NCI-H1092 (cell line): Measurements from ENCODE around the gene DNAAF9.
"Not testable (repeated sequence)": the region's sequence is repeated elsewhere in the genome, so short reads cannot be mapped to it uniquely, and the experiment has no call there.

Experiments used
- DNase-seq: peaks from one replicate; lab custom pipeline; 2025; lab: John Stamatoyannopoulos, UW

The DNAAF9 gene

DNA sequence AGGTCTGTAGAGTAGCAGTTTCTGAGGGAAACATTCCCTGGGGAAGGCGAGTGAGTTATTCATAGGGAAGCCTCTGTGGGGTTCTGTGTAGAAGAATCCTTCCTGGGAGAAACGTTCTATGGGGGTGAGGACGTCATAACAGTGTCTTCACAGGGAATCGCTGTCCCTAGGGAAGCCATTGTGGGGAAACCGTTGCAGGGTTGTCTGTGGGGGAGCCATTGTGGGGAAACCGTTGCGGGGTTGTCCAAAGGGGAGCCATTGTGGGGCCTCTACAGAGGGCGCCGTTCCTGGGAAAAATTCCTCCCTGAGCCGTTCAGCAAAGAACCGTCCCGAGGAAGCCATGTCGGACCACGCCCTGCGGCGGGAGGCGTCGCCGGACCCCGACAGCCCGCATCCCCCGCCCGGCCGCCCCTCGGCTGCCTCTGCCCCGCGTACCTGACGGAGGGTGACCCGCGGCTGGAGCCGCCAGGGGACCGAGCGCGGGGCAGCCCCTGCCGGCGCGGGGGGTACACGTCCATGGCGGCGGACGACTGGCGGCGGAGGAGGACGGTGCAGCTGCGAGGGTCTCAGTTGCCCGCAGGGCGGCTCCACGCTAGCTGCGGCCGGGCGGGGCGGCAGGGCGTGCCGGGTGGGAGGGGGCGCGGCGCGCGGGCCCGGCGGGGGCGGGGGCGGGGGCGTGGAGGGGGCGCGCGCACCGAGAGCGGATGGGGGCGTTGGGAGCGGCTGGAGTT is at the start of gene DNAAF9:
DNAAF9 (minus strand) TSS at position 630 of the 731 bp plus-strand sequence; CDS start at position 518, 112 bp downstream.
- no peak for DNase-seq

DNA sequence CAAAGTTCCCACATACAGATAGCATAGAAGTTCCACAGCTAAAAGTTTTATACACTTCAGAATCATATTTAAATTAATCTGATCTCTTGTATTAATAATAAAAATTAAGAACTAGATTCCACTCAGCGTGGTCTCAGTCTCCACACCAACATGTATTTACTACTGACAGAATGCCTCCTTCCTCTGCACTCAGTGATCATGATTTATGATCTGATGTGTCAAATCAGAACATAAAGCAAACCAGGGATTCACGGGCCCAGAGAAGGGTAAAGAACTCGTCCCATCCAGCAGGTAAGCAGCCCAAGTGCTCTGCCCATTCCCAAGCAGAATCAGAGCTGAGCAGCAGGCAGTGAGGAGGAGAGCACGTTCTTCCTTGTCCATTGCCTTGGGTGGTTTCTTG is 49.2 kb upstream of the DNAAF9 start:
- no peak for DNase-seq

DNA sequence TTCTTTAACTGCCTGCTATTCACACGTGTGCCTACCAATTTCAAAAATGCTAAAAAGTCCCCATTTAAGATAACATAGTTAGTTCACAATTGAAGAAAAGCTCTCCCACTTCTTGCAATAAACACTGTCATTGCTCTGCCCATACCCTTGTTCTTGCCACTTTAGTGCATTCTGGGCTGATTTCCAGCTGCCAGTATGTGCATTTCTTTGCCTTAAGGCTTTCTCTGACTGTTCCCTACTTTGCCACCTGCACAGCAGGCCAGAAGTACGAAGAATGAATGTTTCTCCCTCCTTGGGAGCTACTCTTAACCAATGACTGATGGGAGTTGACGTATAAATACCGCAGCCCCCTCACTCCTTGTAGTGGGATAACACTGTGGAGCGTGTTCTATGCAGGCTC is 47.4 kb upstream of the DNAAF9 start:
- DNase-seq: no peak

DNA sequence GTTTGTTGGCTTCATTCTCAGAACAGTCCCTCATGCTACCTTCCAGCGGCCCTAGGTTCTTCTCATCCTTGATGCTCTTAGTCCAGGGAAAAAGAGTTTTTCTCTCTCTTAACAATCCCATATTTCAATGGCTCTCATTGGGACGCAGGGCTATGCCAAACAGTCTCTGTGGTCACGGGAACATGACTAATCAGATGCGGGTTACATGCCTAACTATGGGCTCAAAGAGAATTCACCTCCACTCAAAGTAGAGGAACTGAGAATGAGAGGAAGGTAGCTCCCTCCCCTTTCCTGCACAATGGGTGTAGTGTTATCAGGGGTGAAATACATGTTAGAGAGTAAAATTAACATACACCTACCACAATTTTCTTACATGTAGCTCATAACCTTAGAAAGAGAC is 45.2 kb upstream of the DNAAF9 start:
- no peak for DNase-seq

DNA sequence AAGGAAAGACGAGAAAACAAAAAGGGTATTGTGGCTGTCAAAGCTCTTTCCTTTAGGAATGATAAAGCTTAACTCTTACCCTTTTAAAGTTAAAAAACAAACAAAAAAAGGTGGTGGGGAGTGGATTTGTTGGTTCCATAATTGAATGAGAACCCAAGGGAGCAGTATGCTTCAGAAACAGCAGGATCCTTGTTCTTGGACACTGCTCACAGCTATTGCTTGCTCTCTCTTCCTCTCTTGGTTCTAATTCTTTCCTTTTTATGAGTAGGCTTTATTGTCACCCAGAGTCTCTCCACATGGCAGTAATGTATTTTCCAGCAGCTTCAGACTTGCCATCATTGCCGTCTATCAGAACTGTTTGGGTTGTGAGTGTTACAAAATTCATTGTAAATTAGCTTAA is 44.7 kb upstream of the DNAAF9 start:
- no peak for DNase-seq

DNA sequence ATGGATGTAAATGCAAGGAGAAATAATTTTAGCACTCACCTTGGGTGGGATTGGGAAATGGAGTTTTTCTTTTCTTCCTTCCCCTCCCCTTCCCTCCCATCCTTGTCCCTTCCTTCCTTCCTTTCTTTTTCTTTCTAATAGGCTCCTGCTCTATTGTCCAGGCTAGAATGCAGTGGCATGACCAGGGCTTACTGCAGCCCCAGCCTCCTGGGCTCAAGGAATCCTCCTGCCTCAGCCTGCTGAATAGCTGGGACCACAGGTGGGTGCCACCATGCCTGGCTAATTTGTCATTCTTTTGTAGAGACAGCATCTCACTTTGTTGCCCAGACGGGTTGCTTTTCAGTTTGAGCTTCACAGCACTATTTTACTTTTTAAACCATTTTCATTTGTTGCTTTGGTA is 41.9 kb upstream of the DNAAF9 start:
- no peak for DNase-seq

DNA sequence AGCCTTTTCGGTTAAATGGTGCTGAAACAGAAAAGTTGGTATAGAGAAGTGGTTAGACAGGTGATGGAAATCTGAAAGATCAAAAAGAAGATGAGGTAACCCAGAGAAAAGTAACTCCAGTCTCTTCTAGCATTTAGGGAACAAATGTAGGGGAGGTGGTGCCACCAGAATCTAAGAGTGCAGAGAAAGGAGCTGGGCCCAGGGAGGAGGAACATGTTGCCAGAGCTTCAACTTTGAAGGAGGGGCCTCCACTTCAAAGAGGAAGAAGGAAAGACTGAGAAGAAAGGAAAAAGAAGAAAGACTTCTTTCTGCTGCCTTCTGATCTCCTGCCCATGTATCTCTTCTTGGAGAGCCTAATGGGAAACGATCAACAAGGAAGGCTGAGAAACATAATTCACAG is 39.9 kb upstream of the DNAAF9 start:
- no peak for DNase-seq

DNA sequence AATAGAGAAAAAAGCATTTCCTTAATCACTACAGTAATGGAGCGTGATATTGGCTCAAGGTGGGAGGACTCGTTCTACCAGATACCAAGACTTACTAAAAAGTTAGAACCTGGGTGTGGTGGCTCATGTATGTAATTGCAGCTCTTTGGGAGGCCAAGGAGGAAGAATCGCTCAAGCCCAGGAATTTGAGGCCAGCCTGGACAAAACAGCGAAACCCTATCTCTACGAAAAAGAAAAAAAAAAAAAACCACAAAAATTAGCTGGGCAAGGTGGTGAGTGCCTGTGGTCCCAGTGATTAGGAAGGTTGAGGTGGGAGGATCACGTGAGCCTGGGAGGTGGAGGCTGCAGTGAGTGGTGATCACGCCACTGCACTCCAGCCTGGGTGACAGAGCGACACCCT is 39.3 kb upstream of the DNAAF9 start:
- no peak for DNase-seq

DNA sequence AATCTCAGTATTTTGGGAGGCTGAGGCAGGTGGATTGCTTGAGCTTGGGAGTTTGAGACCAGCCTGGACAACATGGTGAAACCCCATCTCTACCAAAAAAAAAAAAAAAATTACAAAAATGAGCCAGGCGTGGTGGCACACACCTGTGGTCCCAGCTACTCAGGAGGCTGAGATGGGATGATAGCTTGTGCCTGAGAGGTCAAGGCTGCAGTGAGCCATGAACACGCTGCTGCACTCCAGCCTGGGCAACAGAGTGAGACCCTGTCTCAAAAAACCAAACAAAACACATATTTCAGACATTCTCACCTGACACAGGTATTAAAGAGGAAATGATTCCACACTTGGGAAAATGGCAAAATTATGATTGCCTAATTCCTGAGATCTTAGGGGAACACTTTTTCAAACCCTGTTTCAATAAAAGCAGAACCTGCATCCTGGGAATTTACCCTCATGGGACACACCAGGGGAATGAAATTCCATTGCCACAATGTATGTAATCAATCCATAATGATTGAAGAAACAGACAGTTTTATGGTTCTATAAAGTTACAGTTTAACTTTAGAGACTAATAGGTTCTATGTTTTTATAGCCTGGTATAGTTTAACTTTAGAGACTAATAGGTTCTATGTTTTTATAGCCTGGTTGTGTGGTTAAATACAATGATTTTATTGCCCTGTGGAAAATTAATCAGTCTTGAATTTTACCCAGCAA is 29.6 kb upstream of the DNAAF9 start:
- no peak for DNase-seq

DNA sequence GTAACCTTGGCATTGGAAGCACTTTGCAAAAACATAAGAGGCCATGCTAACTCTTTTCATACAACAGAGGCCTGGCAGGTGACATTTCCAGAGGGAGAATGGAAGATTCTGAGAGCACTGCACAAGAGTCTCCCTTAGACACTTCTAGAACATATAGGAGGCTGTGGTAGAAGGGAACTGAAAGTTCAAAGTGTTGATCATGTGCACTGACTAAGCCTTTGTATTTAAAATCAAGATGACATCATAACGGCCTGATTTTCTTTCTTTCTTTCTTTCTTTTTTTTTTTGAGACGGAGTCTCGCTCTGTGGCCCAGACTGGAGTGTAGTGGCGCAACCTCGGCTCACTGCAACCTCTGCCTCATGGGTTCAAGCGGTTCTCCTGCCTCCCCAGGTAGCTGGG is 26.8 kb upstream of the DNAAF9 start:
- DNase-seq: no peak

DNA sequence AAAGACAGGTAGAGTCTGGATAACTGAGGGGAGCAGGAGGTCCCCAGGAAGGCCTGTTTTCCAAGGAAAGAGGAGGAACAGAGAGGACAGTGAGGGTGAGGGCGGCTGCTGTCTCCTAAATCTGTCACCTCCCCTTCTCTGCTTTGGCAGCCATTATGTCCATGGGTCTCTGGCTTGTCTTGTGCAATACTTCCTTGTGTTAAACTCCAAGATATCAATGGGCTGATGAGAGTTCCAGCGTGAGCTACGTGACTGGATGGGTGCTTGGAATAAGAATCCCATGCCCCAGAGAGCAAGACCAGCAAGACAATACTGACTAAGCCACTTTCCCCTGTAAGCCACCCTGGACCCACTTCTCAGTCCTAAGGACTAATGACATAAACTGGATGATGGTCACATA is 26.3 kb upstream of the DNAAF9 start:
- no peak for DNase-seq

DNA sequence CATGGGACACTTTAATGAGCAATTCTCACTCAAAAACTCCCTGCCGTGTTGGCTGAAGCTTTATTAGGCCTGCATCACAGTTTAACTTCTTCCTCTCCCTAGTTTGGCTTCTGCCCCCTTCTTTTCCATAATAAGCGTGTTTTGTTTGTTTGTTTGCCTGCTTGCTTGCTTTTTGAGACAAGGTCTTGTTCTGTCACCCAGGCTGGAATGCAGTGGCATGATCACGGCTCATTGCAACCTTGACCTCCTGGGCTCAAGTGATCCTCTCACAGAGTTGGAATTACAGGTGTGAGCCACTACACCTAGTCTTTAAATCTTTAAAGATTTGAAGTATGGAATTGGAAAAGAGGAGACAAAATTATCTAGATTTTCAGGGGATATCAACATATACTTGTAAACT is 25.4 kb upstream of the DNAAF9 start:
- no peak for DNase-seq

DNA sequence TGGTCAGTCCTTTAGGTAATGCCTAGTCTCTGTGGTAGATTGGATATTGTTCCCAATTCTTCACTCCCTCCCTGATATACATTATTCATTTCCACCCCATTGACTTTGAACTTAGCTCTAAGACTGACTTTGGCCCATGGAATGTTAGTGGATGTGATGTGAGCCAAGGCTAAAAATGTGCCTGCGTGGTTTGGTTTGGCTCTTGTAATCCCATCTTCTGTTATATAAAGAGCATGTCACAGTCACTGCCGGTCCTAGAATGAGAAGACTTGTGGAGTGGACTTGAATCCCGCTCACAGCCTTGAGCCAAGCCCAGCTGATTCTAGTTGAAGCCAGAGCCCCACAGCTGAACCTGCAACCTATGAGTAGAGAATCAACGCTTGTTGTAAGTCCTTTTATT is 23.6 kb upstream of the DNAAF9 start:
- no peak for DNase-seq

DNA sequence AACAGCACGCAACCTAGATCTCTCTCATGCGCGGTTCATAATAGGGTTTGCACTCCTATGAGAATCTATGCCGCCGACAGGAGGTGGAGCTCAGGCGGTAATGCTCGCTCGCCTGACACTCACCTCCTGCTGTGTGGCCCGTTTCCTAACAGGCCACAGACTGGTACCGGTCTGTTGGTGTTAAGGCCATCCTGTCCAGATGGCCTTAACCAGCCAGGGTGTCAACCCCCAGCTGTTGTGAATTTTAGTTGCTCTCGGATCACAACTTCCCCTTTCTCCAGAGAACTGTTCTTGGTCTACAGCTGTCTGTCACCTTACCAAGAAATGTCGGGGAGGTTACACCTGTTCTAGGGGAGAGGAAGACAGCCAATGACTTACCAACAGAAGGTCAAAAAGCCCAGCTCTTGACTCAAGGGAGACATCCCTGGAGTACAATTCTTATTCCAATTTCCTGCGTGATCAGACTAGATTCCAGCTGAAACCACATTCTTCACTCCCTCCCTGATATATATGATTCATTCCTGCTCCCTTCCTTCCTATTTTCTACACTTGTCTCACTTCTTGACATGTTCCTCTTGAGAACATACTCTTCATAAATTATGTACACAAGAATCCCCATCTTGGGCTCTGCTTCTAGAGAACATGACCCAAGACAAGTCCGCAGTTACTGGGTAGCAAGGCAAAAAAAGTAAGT is 23.1 kb upstream of the DNAAF9 start:
- DNase-seq: no peak

DNA sequence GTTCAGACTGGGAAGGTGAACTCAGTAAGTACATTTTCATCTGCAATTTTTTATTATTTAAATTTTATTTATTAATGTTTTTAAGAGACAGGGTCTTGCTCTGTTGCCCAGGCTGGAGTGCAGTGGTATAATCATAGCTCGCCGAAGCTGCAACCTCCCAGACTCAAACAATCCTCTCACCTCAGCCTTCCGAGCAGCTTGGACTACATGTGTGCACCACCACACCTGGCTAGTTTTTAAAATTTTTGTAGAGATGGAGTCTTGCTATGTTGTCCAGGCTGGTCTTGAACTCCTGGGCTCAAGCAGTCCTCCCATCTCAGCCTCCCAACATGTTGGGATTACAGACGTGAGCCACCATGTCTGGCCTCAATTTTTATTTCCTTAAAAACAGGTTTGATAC is 19.3 kb upstream of the DNAAF9 start:
- DNase-seq: not testable (repeated sequence)

DNA sequence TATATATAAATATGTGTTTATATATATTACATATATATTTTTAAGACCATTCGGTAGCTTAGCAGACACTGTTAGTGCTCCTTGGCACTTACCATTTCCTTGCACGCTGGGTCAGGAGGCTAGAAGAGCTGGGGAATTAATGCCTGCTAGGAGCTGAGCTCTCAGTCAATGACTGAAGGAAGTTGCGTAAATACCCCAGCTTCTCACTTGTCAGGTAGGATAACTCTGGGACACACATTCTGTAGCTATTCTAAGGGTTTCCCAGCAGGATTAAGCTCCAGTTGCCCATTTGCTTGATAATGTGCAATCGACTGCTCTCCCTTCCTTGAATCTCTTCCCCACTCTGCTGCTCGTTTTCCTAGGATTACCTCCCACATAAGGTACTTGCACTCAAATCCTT is 15.7 kb upstream of the DNAAF9 start:
- DNase-seq: no peak

DNA sequence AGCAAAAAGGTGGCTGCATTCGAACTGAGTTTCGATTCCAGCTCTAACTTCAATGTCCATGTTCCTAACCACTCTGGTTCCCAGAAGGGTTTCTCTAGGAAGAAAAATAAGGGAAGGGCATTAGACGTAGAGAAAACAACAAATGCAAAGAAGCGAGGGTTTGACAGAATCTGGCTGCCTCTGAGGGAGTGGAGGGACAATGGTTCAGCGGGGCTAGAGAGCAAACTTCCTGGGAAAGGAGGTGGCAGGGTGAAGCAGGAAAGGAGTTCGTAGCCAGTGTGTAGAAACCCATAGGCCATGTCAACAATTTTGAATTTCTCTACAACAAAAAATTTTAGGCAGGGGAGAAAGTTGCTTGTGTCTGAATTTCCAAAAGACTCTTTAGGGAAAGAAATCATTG is 14.5 kb upstream of the DNAAF9 start:
- no peak for DNase-seq

DNA sequence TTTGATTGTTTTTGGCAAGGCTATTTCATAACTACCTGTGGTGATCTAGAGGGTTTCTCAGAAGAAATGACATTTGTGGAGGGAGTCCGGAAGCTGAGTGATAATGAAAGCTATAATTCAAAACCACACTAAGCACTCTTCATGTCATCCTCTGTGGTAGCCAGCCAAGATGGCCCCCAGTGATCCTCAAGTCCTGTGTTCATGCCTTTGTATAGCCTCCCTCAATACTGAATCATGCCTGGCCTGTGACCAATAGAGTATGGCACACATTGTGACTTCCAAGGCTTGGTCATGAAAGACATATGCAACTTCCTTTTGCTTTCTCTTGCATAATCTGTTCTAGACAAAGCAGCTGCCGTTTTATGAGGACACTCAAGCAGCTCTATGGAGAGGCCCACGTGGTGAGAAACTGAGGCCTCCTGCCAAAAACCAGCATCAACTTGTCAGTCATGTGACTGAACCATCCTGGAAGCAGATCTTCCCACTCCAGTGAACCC is 12.8 kb upstream of the DNAAF9 start:
- DNase-seq: no peak

DNA sequence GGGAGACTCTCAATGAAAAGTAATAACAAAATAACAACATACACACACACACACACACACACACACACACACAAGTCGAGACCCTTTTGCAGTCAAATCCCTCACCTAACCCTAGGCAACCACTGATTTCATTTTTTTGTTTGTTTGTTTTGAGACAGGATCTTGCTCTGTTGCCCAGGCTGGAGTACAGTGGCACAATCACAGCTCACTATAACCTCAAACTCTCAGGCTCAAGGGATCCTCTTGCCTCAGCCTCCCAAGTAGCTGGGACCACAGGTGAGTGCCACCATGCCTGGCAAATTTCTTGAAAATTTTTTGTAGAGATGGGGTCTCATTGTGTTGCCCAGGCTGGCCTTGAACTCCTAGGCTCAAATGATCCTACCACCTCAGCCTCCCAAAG is 10.7 kb upstream of the DNAAF9 start:
- DNase-seq: not testable (repeated sequence)

DNA sequence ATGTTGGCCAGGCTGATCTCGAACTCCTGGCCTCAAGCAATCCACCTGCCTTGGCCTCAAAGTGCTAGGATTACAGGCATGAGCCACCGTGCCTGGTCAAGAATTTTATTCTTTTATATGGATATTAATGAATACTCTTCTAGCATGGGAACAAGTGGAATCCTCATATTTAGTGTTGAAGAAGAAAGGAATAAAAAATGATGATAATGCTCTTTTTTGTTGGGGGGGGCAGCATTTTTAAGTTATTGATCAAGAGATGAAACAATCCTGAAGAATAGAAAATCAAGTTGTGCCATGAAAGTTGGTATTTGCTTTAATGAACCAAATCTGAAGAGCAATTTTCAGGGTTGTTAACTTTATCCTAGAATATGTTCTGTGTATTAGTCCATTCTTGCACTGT is 6.7 kb upstream of the DNAAF9 start:
- DNase-seq: no peak

DNA sequence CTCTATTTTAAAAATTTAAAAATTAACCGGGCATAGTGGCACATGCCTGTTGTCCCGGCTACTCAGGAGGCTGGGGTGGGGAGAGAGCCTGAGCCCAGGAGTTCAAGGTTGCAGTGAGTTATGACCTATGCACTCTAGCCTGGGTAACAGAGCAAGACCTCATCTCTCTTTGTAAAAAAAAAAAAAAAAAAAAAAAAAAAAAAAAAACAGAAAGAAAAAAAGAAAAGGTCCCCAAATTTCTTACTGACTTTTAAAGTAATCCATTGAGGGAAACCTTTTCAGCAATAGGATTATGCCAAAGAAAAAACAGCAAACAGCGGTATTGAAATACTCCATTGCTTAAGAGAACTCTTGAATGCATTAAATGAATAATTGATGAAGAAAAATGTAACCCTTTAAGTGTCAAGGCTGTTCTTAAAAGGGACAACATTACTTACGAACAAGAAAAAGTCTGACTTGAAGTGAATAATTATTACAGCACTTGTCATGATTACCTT is 6.0 kb upstream of the DNAAF9 start:
- DNase-seq: no peak

DNA sequence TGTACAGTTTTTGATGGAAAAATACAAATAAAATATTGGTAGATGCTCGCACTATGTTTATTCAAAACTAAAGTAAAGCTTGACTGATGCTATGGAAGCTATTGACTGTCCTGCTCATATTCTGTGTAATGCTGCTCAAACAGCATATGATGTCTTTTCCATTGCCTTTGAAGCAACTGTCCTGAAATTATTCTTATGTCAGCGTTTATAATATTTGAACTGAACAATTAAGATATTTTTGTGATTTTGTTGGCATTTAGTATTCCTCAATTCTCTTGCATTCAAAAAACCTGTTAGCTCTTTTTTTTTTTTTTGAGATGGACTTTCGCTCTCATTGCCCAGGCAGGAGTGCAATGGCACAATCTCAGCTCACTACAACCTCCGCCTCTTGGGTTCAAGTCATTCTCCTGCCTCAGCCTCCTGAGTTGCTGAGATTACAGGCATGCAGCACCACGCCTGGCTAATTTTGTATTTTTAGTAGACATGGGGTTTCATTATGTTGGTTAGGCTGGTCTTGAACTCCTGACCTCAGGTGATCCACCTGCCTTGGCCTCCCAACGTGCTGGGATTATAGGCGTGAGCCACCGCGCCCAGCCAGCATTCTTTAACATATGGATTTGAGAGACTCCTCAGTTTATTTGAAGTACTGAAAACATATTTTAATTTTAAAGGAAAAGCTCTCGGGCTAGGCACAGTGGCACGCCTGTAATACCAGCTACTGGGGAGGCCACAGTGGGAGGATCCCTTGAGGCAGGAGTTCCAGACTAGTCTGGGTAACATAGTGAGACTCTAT is 5.3 kb upstream of the DNAAF9 start:
- DNase-seq: no peak
